GM23248 (cell line): ENCODE results near the gene ATP8A1. TPM values are rescaled to one million over a fixed set of nuclear protein-coding genes. Genes with fewer than 3 reads are reported as not detected.

Experiments used
- DNase-seq: peaks from one replicate; pipeline ENCODE4 v3.0.0-alpha.2; 2015
- H2AFZ ChIP-seq: fragments of 200-600 bp; sonication (generic); 2 replicates; pipeline ENCODE4 v1.6.1; 2016; ENCODE audit warnings: antibody characterized with exemption
- H3F3A ChIP-seq: fragments of 200-600 bp; sonication (generic); 2 replicates; pipeline ENCODE4 v1.6.1; 2016; ENCODE audit warnings: mild to moderate bottlenecking, antibody characterized with exemption, mixed run types; ENCODE audit not compliant: insufficient read depth
- H3K27ac ChIP-seq: fragments of 200-600 bp; sonication (generic); 2 replicates; pipeline ENCODE4 v1.5.1; 2016; ENCODE audit warnings: mild to moderate bottlenecking
- H3K27me3 ChIP-seq: fragments of 200-600 bp; sonication (generic); replicated peaks from 2 replicates; pipeline ENCODE4 v1.6.1; 2016; ENCODE audit warnings: mild to moderate bottlenecking; ENCODE audit not compliant: insufficient read depth
- H3K36me3 ChIP-seq: fragments of 200-600 bp; sonication (generic); 2 replicates; pipeline ENCODE4 v1.6.1; 2016; ENCODE audit warnings: low read depth, mild to moderate bottlenecking
- H3K4me1 ChIP-seq: fragments of 200-600 bp; sonication (generic); 2 replicates; pipeline ENCODE4 v1.6.1; 2016; ENCODE audit warnings: mild to moderate bottlenecking; ENCODE audit not compliant: insufficient read depth
- H3K4me2 ChIP-seq: fragments of 200-600 bp; sonication (generic); one replicate; pipeline ENCODE4 v1.6.1; 2016; ENCODE audit warnings: mild to moderate bottlenecking; ENCODE audit not compliant: unreplicated experiment
- H3K4me3 ChIP-seq: fragments of 200-600 bp; sonication (generic); 2 replicates; pipeline ENCODE4 v1.5.1; 2016; ENCODE audit warnings: mild to moderate bottlenecking
- H3K79me2 ChIP-seq: fragments of 200-600 bp; sonication (generic); 2 replicates; pipeline ENCODE4 v1.6.1; 2016; ENCODE audit warnings: mild to moderate bottlenecking; ENCODE audit not compliant: insufficient read depth
- H3K9ac ChIP-seq: fragments of 200-600 bp; sonication (generic); 2 replicates; pipeline ENCODE4 v1.6.1; 2016; ENCODE audit warnings: mild to moderate bottlenecking
- H3K9me2 ChIP-seq: fragments of 200-600 bp; sonication (generic); 2 replicates; pipeline ENCODE4 v1.6.1; 2016; ENCODE audit warnings: mixed run types, mild to moderate bottlenecking, moderate library complexity; ENCODE audit not compliant: insufficient read depth
- H3K9me3 ChIP-seq: fragments of 200-600 bp; sonication (generic); one replicate; pipeline ENCODE4 v1.6.1; 2017; ENCODE audit warnings: low read depth
- H4K20me1 ChIP-seq: fragments of 200-600 bp; sonication (generic); 2 replicates; pipeline ENCODE4 v1.6.0; 2016; ENCODE audit not compliant: insufficient read depth
- EZH2 ChIP-seq: fragments of 200-600 bp; sonication (generic); IDR thresholded peaks from 2 replicates; pipeline ENCODE4 v1.6.1; 2018; ENCODE audit warnings: antibody characterized with exemption, mild to moderate bottlenecking; ENCODE audit not compliant: insufficient read depth, poor library complexity, severe bottlenecking
- EZH2phosphoT487 ChIP-seq: fragments of 200-600 bp; sonication (generic); IDR thresholded peaks from 2 replicates; pipeline ENCODE4 v1.6.1; 2018; ENCODE audit warnings: antibody characterized with exemption, moderate library complexity, mild to moderate bottlenecking, low read depth; ENCODE audit not compliant: insufficient read depth
- WGBS, 2 experiments: methylation state at CpG; one replicate each; pipeline ENCODE4 v1.1.6; 2015 to 2017; ENCODE audit warnings: low lambda C conversion rate in 2 of 2, low coverage in 1 of 2; ENCODE audit errors: missing lambda C conversion rate in 2 of 2; 5-methylcytosine and 5-hydroxymethylcytosine counted together
- in situ Hi-C: fragments of 300-500 bp; cut with MboI; formaldehyde crosslinking; loops from 2 replicates; pipeline ENCODE4 v1.15.0; 2020
- polyA plus RNA-seq: library from polyadenylated mRNA; unstranded; fragments of >200 nt; fragmentation: Nextera tagmentation; extraction: Ambion mirVana; gene quantifications from 2 replicates; pipeline ENCODE4 v1.2.1, GENCODE V29; 2016
- total RNA-seq: library from RNA; depleted of rRNA; stranded (reverse); fragments of >200 nt; shearing (Covaris generic); gene quantifications from 2 replicates; pipeline ENCODE4 v1.2.3, GENCODE V29; 2014

Gene ATP8A1
- total and polyA plus RNA-seq, 2 experiments from 2014 or later: 0.11 to 0.13 TPM

- no peak overlapping the region for H3K4me2 ChIP-seq
- H4K20me1 ChIP-seq: no peaks in the 10 kb centered on the region
- H3K9me3 ChIP-seq: no peaks in the 10 kb centered on the region
- no peaks in the 10 kb centered on the region for H3K9me2 ChIP-seq
- no peak overlapping the region for H3K9ac ChIP-seq
- no peak overlapping the region for H3K4me3 ChIP-seq
- H3F3A ChIP-seq: no peaks in the 10 kb centered on the region
- H3K4me1 ChIP-seq: no peaks in the 10 kb centered on the region
- H2AFZ ChIP-seq: no peak overlapping the region
- DNase-seq: no peak
- in situ Hi-C loops: no loop called here
- TF ChIP-seq EZH2phosphoT487: no peak
- no peak for TF ChIP-seq EZH2
- WGBS, 2 experiments: 65 to 74% methylated on average over 3 of the region's 3 CpGs
- no peak overlapping the region for H3K27ac ChIP-seq
- no peaks in the 10 kb centered on the region for H3K36me3 ChIP-seq
- no peaks in the 10 kb centered on the region for H3K27me3 ChIP-seq
- H3K79me2 ChIP-seq: no peaks in the 10 kb centered on the region
Observed at GRCh38 chr4:42512226-42512625, 144.7 kb downstream of the ATP8A1 start.

- Histone ChIP-seq H3K4me1 (no peaks in the 10 kb centered on the region), H2AFZ (no peak overlapping the region), H3K27me3 (no peaks in the 10 kb centered on the region), H3K4me2 (no peak overlapping the region), H3K9ac (no peak overlapping the region), H3K27ac (no peak overlapping the region), H3K9me2 (no peaks in the 10 kb centered on the region), H3K79me2 (no peaks in the 10 kb centered on the region), H3K4me3 (no peak overlapping the region), H3K36me3 (no peaks in the 10 kb centered on the region), H3K9me3 (no peaks in the 10 kb centered on the region), H3F3A (no peaks in the 10 kb centered on the region), H4K20me1 (no peaks in the 10 kb centered on the region)
- no peak for TF ChIP-seq EZH2phosphoT487
- no peak for TF ChIP-seq EZH2
- in situ Hi-C loops: no loop called here
- no peak for DNase-seq
Observed at GRCh38 chr4:42510225-42510624, 146.7 kb downstream of the ATP8A1 start.

DNA sequence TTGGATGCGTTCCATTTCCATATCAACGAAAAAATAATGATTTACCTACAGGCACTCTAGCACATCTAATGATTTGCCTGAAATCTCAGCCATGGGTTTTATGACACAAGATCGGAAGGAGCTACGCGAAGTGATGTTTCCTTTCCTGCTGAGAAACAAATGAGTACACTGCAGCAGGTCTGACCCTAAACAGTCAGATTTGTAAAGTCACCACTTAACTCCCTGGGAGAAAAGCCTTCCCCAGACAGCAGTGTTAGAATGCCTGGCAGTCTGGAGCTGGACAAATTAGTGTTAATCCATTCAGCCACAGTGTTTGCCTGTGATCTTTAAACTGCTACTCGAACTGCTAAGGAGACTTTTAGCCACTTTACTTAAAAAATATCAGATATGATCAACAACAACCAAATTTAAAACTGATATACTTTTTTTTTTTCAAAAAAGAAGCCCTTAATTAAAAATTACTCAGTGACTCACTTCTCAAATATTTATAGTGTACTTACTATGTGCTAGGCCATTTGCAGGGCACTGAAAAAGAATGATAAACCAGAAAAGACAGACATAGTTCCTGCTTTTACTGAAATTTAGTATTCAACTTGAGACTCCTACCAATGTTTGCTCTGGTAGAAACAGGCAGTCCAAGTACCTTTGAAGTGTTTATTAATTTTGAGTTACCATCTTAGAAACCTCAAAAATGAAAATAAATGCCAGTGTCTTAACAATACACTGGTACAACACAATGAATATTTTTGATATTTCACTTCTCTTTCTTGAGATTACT, 155.1 kb downstream of the ATP8A1 start:
- H3K9me3 ChIP-seq: no peaks in the 10 kb centered on the region
- no peak overlapping the region for H3K4me3 ChIP-seq
- 81 to 82% methylated on average over 6 of the region's 6 CpGs for WGBS, 2 experiments
- no peaks in the 10 kb centered on the region for H3K9me2 ChIP-seq
- H3K4me1 ChIP-seq: no peaks in the 10 kb centered on the region
- in situ Hi-C loops: no loop called here
- no peaks in the 10 kb centered on the region for H4K20me1 ChIP-seq
- no peaks in the 10 kb centered on the region for H3K27me3 ChIP-seq
- H3K4me2 ChIP-seq: no peak overlapping the region
- no peak overlapping the region for H3K9ac ChIP-seq
- no peak overlapping the region for H2AFZ ChIP-seq
- no peaks in the 10 kb centered on the region for H3F3A ChIP-seq
- no peak for DNase-seq
- no peaks in the 10 kb centered on the region for H3K36me3 ChIP-seq
- TF ChIP-seq EZH2 (no peak), EZH2phosphoT487 (no peak)
- H3K79me2 ChIP-seq: no peaks in the 10 kb centered on the region
- no peak overlapping the region for H3K27ac ChIP-seq

DNA sequence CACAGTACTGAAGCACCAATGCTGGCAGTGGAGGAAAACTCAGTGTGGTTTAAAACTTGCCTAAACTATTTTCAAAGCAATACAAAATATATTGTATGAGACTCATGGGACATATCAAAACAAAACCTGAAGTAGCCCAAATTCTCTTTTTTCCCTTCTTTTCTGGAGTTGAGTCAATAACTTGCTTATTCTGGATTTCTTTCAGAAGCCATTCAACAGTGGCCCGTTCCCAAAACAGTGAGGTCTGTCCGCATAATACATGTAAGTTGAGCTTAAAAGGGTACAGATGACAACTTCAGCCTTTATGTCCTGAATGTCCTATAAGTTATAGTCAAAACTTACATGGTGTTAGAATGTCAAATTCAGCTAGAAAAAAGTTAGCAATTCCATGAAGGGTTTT, 158.9 kb downstream of the ATP8A1 start:
- Histone ChIP-seq H3K4me1 (no peaks in the 10 kb centered on the region), H3K27ac (no peak overlapping the region), H3K9me3 (no peaks in the 10 kb centered on the region), H4K20me1 (no peaks in the 10 kb centered on the region), H3K36me3 (no peaks in the 10 kb centered on the region), H2AFZ (no peak overlapping the region), H3K4me2 (no peak overlapping the region), H3K4me3 (no peak overlapping the region), H3K9ac (no peak overlapping the region), H3K27me3 (no peaks in the 10 kb centered on the region), H3F3A (no peaks in the 10 kb centered on the region), H3K9me2 (no peaks in the 10 kb centered on the region), H3K79me2 (no peaks in the 10 kb centered on the region)
- in situ Hi-C loops: no loop called here
- 47 to 51% methylated on average over 2 of the region's 2 CpGs for WGBS, 2 experiments
- no peak for DNase-seq
- TF ChIP-seq EZH2phosphoT487 (no peak), EZH2 (no peak)
